ENCODE data around the gene NFIX. TPM values are rescaled to one million over a fixed set of nuclear protein-coding genes. Genes with fewer than 3 reads are reported as not detected.

The NFIX gene
- total and polyA plus RNA-seq, 9 of the 15 experiments (the other 6 are each of a cell fraction or from before 2014, with no cell fraction given): 0.28 to 26.8 (median 5.4) TPM

DNA sequence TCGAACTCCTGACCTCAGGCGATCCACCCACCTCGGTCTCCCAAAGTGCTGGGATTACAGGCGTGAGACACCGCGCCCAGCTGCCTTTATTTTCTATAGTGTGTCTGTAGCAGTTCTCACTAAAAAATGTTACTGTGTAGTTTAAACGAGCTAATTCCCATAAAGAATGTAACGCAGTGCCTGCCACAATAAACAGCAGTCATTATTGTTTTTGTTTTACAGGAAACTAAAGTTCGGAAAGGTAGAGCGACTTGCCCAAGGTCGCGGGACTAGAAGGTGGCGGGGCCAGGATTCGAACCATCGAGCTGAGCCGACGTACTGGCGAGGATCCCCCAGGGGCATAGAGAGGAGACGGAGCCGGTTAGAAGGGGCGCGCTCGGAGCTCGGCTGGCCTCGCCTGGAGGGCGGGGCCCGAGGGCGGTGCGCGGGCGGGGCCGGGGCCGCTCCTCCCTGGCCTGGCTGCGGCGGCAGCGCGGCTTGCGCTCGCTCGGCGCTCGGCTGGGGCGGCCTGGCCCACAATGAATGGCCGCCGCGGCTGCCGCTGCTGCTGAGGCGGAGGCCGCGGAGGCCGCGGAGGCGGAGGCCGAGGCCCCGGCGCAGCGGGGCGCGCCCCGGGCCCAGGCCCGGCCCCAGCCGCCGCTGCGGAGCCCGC lies 122.6 kb downstream of the NFIX start, which contains the start of gene NACC1 (continued):
- TF ChIP-seq, protein P1, sequence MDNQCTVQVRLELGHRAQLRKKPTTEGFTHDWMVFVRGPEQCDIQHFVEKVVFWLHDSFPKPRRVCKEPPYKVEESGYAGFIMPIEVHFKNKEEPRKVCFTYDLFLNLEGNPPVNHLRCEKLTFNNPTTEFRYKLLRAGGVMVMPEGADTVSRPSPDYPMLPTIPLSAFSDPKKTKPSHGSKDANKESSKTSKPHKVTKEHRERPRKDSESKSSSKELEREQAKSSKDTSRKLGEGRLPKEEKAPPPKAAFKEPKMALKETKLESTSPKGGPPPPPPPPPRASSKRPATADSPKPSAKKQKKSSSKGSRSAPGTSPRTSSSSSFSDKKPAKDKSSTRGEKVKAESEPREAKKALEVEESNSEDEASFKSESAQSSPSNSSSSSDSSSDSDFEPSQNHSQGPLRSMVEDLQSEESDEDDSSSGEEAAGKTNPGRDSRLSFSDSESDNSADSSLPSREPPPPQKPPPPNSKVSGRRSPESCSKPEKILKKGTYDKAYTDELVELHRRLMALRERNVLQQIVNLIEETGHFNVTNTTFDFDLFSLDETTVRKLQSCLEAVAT (IDR thresholded peaks at IDR 0.05): peak in 1 of 2 experiments; percentile 99; a peak in 2 of 4 replicates
- TF ChIP-seq ZNF3 (CRISPR knock-in tag; IDR thresholded peaks at IDR 0.05): no peak
- TF ChIP-seq, protein P2, sequence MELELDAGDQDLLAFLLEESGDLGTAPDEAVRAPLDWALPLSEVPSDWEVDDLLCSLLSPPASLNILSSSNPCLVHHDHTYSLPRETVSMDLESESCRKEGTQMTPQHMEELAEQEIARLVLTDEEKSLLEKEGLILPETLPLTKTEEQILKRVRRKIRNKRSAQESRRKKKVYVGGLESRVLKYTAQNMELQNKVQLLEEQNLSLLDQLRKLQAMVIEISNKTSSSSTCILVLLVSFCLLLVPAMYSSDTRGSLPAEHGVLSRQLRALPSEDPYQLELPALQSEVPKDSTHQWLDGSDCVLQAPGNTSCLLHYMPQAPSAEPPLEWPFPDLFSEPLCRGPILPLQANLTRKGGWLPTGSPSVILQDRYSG (tag; conservative IDR thresholded peaks at IDR 0.05; ENCODE audit: low read depth): no peak
- TF ChIP-seq, protein P3, sequence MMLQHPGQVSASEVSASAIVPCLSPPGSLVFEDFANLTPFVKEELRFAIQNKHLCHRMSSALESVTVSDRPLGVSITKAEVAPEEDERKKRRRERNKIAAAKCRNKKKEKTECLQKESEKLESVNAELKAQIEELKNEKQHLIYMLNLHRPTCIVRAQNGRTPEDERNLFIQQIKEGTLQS (IDR thresholded peaks at IDR 0.05): no peak
- TF ChIP-seq, protein P3 (CRISPR knock-in tag; conservative IDR thresholded peaks at IDR 0.05): no peak
- no peak for TF ChIP-seq ATF1 (CRISPR knock-in tag; IDR thresholded peaks at IDR 0.05)
- TF ChIP-seq ATF1 (tag; IDR thresholded peaks at IDR 0.05): peak; percentile 44
- TF ChIP-seq, protein P4, sequence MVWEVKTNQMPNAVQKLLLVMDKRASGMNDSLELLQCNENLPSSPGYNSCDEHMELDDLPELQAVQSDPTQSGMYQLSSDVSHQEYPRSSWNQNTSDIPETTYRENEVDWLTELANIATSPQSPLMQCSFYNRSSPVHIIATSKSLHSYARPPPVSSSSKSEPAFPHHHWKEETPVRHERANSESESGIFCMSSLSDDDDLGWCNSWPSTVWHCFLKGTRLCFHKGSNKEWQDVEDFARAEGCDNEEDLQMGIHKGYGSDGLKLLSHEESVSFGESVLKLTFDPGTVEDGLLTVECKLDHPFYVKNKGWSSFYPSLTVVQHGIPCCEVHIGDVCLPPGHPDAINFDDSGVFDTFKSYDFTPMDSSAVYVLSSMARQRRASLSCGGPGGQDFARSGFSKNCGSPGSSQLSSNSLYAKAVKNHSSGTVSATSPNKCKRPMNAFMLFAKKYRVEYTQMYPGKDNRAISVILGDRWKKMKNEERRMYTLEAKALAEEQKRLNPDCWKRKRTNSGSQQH (CRISPR knock-in tag; IDR thresholded peaks at IDR 0.05): no peak
- TF ChIP-seq SRSF1 (IDR thresholded peaks at IDR 0.05; ENCODE audit: low read depth, low read length): no peak
- TF ChIP-seq SAFB2 (IDR thresholded peaks at IDR 0.05; ENCODE audit: borderline replicate concordance, low read depth, low read length, severe bottlenecking): no peak
- TF ChIP-seq ZNF311 (CRISPR knock-in tag; IDR thresholded peaks at IDR 0.05): no peak
- TF ChIP-seq ZNF586 (CRISPR knock-in tag; conservative IDR thresholded peaks at IDR 0.05): no peak
- TF ChIP-seq STAT5A (IDR thresholded peaks at IDR 0.05; ENCODE audit: borderline replicate concordance, low read length): no peak
- no peak for TF ChIP-seq PML (IDR thresholded peaks at IDR 0.05; ENCODE audit: low read length)
- no peak for TF ChIP-seq MECOM (CRISPR knock-in tag; IDR thresholded peaks at IDR 0.05)
- TF ChIP-seq MTF1 (CRISPR knock-in tag; IDR thresholded peaks at IDR 0.05; ENCODE audit: borderline replicate concordance): no peak
- no peak for TF ChIP-seq FOXK2 (conservative IDR thresholded peaks at IDR 0.05 in 1 of 2, IDR thresholded peaks at IDR 0.05 in 1 of 2; ENCODE audit: low read depth in 2 of 2)
- TF ChIP-seq KLF10 (CRISPR knock-in tag; IDR thresholded peaks at IDR 0.05): no peak
- no peak for TF ChIP-seq HDAC6 (IDR thresholded peaks at IDR 0.05; ENCODE audit: low read depth, low read length)
